ENCODE data around the gene CRLF1.

CRLF1 gene

GRCh38 chr19:18588611-18589379 is 17.8 kb downstream of the CRLF1 start, which contains the start of gene REX1BD:
TSS of gene REX1BD (plus strand) at chr19:18588798. CDS start at chr19:18588802, 4 bp downstream.
- peak within 1 kb of the TSS; percentile 79 for H3K4me3 ChIP-seq (ENCODE audit: low read depth, low read length)
- peak; percentile 84 for TF ChIP-seq CTCF (IDR thresholded peaks at IDR 0.05; ENCODE audit: low read depth, low read length)

GRCh38 chr19:18587962-18588610 is 18.5 kb downstream of the CRLF1 start:
- H3K4me3 ChIP-seq (ENCODE audit: low read depth, low read length): peak overlapping the region; percentile 79
- no peak for TF ChIP-seq CTCF (IDR thresholded peaks at IDR 0.05; ENCODE audit: low read depth, low read length)

- TF ChIP-seq CTCF (IDR thresholded peaks at IDR 0.05; ENCODE audit: low read depth, low read length): no peak
- H3K4me3 ChIP-seq (ENCODE audit: low read depth, low read length): no peak overlapping the region
Observed at GRCh38 chr19:18587561-18587960, 19.0 kb downstream of the CRLF1 start.

- TF ChIP-seq CTCF (IDR thresholded peaks at IDR 0.05; ENCODE audit: low read depth, low read length): no peak
- no peak overlapping the region for H3K4me3 ChIP-seq (ENCODE audit: low read depth, low read length)
Observed at GRCh38 chr19:18586306-18586705, 20.3 kb downstream of the CRLF1 start.

- no peak for TF ChIP-seq CTCF (IDR thresholded peaks at IDR 0.05; ENCODE audit: low read depth, low read length)
- H3K4me3 ChIP-seq (ENCODE audit: low read depth, low read length): no peak overlapping the region
Observed at GRCh38 chr19:18580311-18580710, 26.3 kb downstream of the CRLF1 start.

- H3K4me3 ChIP-seq (ENCODE audit: low read depth, low read length): no peak overlapping the region
- TF ChIP-seq CTCF (IDR thresholded peaks at IDR 0.05; ENCODE audit: low read depth, low read length): no peak
Observed at GRCh38 chr19:18577365-18577914, 29.2 kb downstream of the CRLF1 start.

GRCh38 chr19:18576383-18576782 is 30.2 kb downstream of the CRLF1 start:
- TF ChIP-seq CTCF (IDR thresholded peaks at IDR 0.05; ENCODE audit: low read depth, low read length): no peak

More at GRCh38 chr19:18576383-18576782, 30.2 kb downstream of the CRLF1 start:
- no peak overlapping the region for H3K4me3 ChIP-seq (ENCODE audit: low read depth, low read length)
